Gastrocnemius medialis (tissue), 4 donors: Measurements from ENCODE around the gene ZNF230. TPM values are rescaled to one million over a fixed set of nuclear protein-coding genes. Genes with fewer than 3 reads are reported as not detected.

ENCODE experiments used
- ATAC-seq, 2 donors: fragments of 150-250 bp; one replicate each; pipeline ENCODE4 v1.9.1; 2016
- DNase-seq, 2 donors: peaks; one replicate each; pipeline ENCODE4 v3.0.0-alpha.2; 2019
- H3K27ac ChIP-seq, 4 donors: fragments of 200-600 bp; sonication (generic); 1 replicate in 1 of 4; 2 replicates in 3 of 4; pipeline ENCODE4 v1.5.1; 2016 to 2018; ENCODE audit warnings: mild to moderate bottlenecking in 2 of 4, moderate library complexity in 1 of 4
- H3K27me3 ChIP-seq, 3 donors: fragments of 200-600 bp; sonication (generic) in 2 of 3; 1 replicate in 1 of 3; 2 replicates in 2 of 3; pipeline versions ENCODE4 v1.5.1 to v1.6.0; 2016 to 2019; ENCODE audit warnings: mild to moderate bottlenecking in 1 of 3, moderate library complexity in 1 of 3
- H3K36me3 ChIP-seq, 2 donors: fragments of 200-600 bp; sonication (generic) in 1 of 2; one replicate each; pipeline ENCODE4 v1.5.1; 2017 to 2018
- H3K4me1 ChIP-seq, 2 donors: fragments of 200-600 bp; sonication (generic) in 1 of 2; one replicate each; pipeline ENCODE4 v1.5.1; 2016 to 2017; ENCODE audit warnings: mild to moderate bottlenecking in 2 of 2
- H3K4me3 ChIP-seq, 4 donors: fragments of 200-600 bp; sonication (generic) in 3 of 4; 1 replicate in 1 of 4; 2 replicates in 3 of 4; pipeline ENCODE4 v1.5.1; 2016 to 2019; ENCODE audit warnings: mild to moderate bottlenecking in 2 of 4
- H3K9me3 ChIP-seq, 3 donors: fragments of 200-600 bp; sonication (generic) in 2 of 3; 1 replicate in 1 of 3; 2 replicates in 2 of 3; pipeline ENCODE4 v1.5.1; 2016 to 2019
- CTCF ChIP-seq, 5 experiments: fragments of 450-650 bp in 3 of 5; fragments of 200-600 bp in 2 of 5; sonication (generic) in 2 of 5; IDR thresholded peaks in 4 of 5; conservative IDR thresholded peaks in 1 of 5; 1 replicate in 4 of 5; 2 replicates in 1 of 5; pipeline ENCODE4 v1.5.1; 2016 to 2019; ENCODE audit warnings: antibody characterized with exemption in 5 of 5, mild to moderate bottlenecking in 3 of 5, moderate library complexity in 3 of 5
- POLR2A ChIP-seq, 2 donors: fragments of 450-650 bp; IDR thresholded peaks; one replicate each; pipeline ENCODE4 v1.6.1; 2017; ENCODE audit warnings: antibody characterized with exemption in 2 of 2, mild to moderate bottlenecking in 2 of 2, moderate library complexity in 2 of 2
- in situ Hi-C, 4 donors: fragments of 200-750 bp; cut with MboI; loops; one replicate each; pipeline versions ENCODE4 v1.15.0 to v1.8.0; 2017; ENCODE audit warnings: low sequenced_read_pairs in 4 of 4
- intact Hi-C: fragments of 100-400 bp; cut with DNase I; formaldehyde crosslinking; loops from one replicate; pipeline ENCODE4 v1.15.1; 2023; ENCODE audit warnings: low total_unique reads
- total RNA-seq, 4 donors: library from RNA; depleted of rRNA; stranded (reverse); fragments of >200 nt; gene quantifications; one replicate each; pipeline versions ENCODE4 v1.1.0 to v1.2.3, GENCODE V29; 2016

The ZNF230 gene
- total RNA-seq, 4 donors from 2014 or later = 0.78 to 4.5 (median 4.5) TPM; not detected in 1

GRCh38 chr19:44055870-44056269 lies 53.1 kb downstream of the ZNF230 start:
- Histone ChIP-seq H3K27me3 (no peaks in the 10 kb centered on the region), H3K4me3 (no peak overlapping the region), H3K4me1 (peaks cover 12 to 17% of the 10 kb centered on the region in 2 donors), H3K9me3 (peaks cover 0 to 7% (median 0%) of the 10 kb centered on the region in 3 donors), H3K36me3 (peaks cover 8 to 65% of the 10 kb centered on the region in 2 donors), H3K27ac (no peak overlapping the region)
- no peak for TF ChIP-seq CTCF (IDR thresholded peaks at IDR 0.05 in 4 of 5, conservative IDR thresholded peaks at IDR 0.05 in 1 of 5)
- no peak for TF ChIP-seq POLR2A (IDR thresholded peaks at IDR 0.05)
- intact Hi-C loops = loop anchor here (10.0 kb wide), 1 partner anchor 101 kb away; the partner anchor contains the start of gene ZNF221
- in situ Hi-C loops = loop anchor here in 1 of 4 donors (10.0 kb wide), 2 partner anchors 51 to 89 kb away; partner anchors contain the start of genes ZNF230 and ZNF234
- ATAC-seq = no peak
- no peak for DNase-seq

DNA sequence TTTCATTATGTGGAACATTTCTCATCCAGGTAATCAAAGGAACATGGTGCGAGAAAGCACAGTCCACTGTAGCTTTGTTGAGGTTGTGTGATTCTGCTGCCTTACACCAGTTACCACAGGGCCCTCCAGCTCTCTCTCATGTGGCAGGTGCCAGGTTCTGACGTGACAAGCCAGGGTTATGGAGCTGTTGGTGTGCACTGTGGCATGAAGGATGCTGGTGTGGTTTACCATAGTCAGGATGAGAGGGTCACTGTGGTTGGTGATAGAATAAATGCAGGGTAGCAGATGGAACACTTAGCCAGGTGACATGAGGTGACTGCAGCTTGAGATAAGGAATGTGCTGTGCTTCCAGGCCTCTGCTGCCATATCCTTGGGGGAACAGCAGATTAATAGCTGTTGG lies 56.5 kb downstream of the ZNF230 start:
- peaks cover 12 to 96% of the 10 kb centered on the region in 2 donors for H3K36me3 ChIP-seq
- TF ChIP-seq POLR2A (IDR thresholded peaks at IDR 0.05) (no peak), CTCF (IDR thresholded peaks at IDR 0.05 in 4 of 5, conservative IDR thresholded peaks at IDR 0.05 in 1 of 5) (no peak)
- no peak overlapping the region for H3K27ac ChIP-seq
- no peaks in the 10 kb centered on the region for H3K4me1 ChIP-seq
- H3K9me3 ChIP-seq = peaks cover 3 to 16% (median 6%) of the 10 kb centered on the region in 3 donors
- no peak for DNase-seq
- no peak for ATAC-seq
- in situ Hi-C loops = loop anchor here in 1 of 4 donors (10.0 kb wide), 2 partner anchors 54 to 86 kb away; partner anchors contain the start of genes ZNF230 and ZNF234
- H3K27me3 ChIP-seq = no peaks in the 10 kb centered on the region
- intact Hi-C loops = loop anchor here (10.0 kb wide), 1 partner anchor 104 kb away; the partner anchor contains the start of gene ZNF221
- no peak overlapping the region for H3K4me3 ChIP-seq

DNA sequence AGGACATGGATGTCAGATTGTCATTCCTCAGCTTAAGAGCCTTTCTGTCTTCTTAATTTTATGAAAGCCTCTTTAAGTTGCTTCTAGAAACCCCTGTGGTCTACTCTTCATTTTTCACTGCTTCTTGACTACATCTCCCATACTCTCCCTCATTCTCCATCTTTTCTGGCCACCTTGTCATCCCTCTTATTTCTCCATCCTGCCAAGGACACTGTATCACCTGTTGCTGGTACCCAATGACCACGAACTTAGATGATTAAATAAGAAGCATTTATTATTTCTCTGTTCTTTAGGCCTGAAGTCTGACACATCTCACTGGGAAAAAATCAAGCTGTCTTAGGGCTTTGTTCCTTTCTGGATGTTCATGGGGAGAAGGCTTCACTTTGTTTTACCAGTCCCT lies 58.3 kb downstream of the ZNF230 start:
- ATAC-seq (no peak), DNase-seq (no peak)
- in situ Hi-C loops = no loop called here
- Histone ChIP-seq H3K4me3 (no peak overlapping the region), H3K4me1 (no peaks in the 10 kb centered on the region), H3K9me3 (peaks cover 7 to 24% (median 10%) of the 10 kb centered on the region in 3 donors), H3K27ac (no peak overlapping the region), H3K36me3 (peaks cover 21 to 95% of the 10 kb centered on the region in 2 donors), H3K27me3 (no peaks in the 10 kb centered on the region)
- TF ChIP-seq POLR2A (IDR thresholded peaks at IDR 0.05) (no peak), CTCF (IDR thresholded peaks at IDR 0.05 in 4 of 5, conservative IDR thresholded peaks at IDR 0.05 in 1 of 5) (no peak)
- intact Hi-C loops = no loop called here

Other genes starting within 250 kb of the ZNF230 start
- 1 to 10 TPM; 4.5 to 9.1 (median 7.1) TPM for gene SMG9, start 248.0 kb upstream of the ZNF230 start, total RNA-seq
- gene KCNN4, start 222.0 kb upstream of the ZNF230 start, total RNA-seq = 1 to 10 TPM in 3 of 4 donors, not detected in 1; 1.1 to 4.1 (median 1.7) TPM
- gene LYPD5, start 200.5 kb upstream of the ZNF230 start, total RNA-seq = 1 to 10 TPM in 1 of 4 donors, under 1 TPM in 1, not detected in 2; 0.35 to 1.4 TPM
- 1 to 10 TPM; 1.4 to 7.3 (median 2.1) TPM for gene ZNF283, start 175.6 kb upstream of the ZNF230 start, total RNA-seq
- gene ZNF404, start 119.0 kb upstream of the ZNF230 start, total RNA-seq = under 1 TPM; 0.29 to 0.87 (median 0.49) TPM
- 1 to 10 TPM; 2.8 to 7.7 (median 4.0) TPM for gene ZNF45, start 67.7 kb upstream of the ZNF230 start, total RNA-seq
- 10 to 100 TPM in 1 of 4 donors, 1 to 10 TPM in 1, under 1 TPM in 2; 0.76 to 15.3 (median 0.96) TPM for gene ZNF221, start 51.7 kb upstream of the ZNF230 start, total RNA-seq
- 1 to 10 TPM in 3 of 4 donors, under 1 TPM in 1; 0.97 to 2.0 (median 1.6) TPM for gene ZNF155, start 18.8 kb upstream of the ZNF230 start, total RNA-seq
- 1 to 10 TPM in 3 of 4 donors, under 1 TPM in 1; 0.56 to 1.6 (median 1.1) TPM for gene ZNF222, start 22.4 kb downstream of the ZNF230 start, total RNA-seq
- gene ZNF223, start 49.1 kb downstream of the ZNF230 start, total RNA-seq = 1 to 10 TPM in 1 of 4 donors, under 1 TPM in 2, not detected in 1; 0.56 to 3.0 (median 0.91) TPM
- gene ZNF284, start 69.2 kb downstream of the ZNF230 start, total RNA-seq = 1 to 10 TPM in 1 of 4 donors, under 1 TPM in 3; 0.38 to 1.3 (median 0.63) TPM
- gene ZNF224, start 91.4 kb downstream of the ZNF230 start, total RNA-seq = 10 to 100 TPM in 1 of 4 donors, 1 to 10 TPM in 3; 4.9 to 14.1 (median 6.9) TPM
- 1 to 10 TPM in 3 of 4 donors, under 1 TPM in 1; 0.75 to 1.4 (median 1.1) TPM for gene ZNF225, start 110.4 kb downstream of the ZNF230 start, total RNA-seq
- 1 to 10 TPM; 2.2 to 3.5 (median 2.9) TPM for gene ZNF234, start 138.6 kb downstream of the ZNF230 start, total RNA-seq
- 1 to 10 TPM; 3.2 to 6.9 (median 3.8) TPM for gene ZNF226, start 162.1 kb downstream of the ZNF230 start, total RNA-seq
- gene ZNF227, start 209.6 kb downstream of the ZNF230 start, total RNA-seq = 10 to 100 TPM in 1 of 4 donors, 1 to 10 TPM in 3; 6.8 to 17.7 (median 8.3) TPM